ENCODE measurements around the gene CACNA1B.
"Not testable (repeated sequence)": the region's sequence is repeated elsewhere in the genome, so short reads cannot be mapped to it uniquely, and the experiment has no call there.

Gene CACNA1B

GRCh38 chr9:137890768-137891587, 13.4 kb downstream of the CACNA1B start:
- DNase-seq, result not testable (repeated sequence)

- no peak for DNase-seq
These were observed 14.2 kb downstream of the CACNA1B start for GRCh38 chr9:137891588-137892423.

DNA sequence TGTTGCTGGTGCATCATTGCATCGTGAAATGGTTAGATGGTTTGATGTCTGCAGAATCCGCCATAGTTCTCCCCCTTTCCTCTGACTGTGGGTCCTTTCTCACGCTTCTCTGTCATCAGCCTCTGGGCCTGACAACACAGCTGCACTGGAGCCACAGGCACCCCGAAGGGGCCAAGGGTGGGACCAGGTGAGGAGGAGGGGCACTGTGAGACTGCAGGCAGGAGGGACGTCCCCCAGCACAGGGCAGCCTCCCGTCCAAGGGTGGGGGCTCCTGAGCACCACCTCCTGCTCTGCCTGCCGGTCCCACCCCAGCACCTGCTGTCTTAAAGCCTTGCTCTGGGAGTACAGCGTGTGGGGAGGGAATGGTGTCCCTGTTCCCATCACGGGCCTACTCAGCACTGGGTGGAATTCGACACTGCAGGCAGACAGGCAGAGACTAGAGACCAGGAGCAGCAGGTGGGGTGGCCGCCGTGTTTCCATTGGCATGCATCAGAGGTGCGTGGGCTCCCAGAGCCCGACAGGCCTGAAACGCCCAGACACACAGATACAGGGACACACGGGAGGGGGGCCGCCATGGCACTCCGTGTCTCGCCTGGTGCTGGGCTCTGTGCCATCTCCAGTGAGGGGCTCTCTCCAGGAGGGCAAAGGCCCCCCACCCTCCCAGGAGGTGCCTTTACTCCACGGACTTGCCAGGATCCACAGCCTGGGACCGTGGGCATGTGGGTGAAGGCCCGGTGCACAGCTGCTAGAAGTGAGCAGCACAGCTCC, 15.0 kb downstream of the CACNA1B start:
- DNase-seq, result no peak

DNA sequence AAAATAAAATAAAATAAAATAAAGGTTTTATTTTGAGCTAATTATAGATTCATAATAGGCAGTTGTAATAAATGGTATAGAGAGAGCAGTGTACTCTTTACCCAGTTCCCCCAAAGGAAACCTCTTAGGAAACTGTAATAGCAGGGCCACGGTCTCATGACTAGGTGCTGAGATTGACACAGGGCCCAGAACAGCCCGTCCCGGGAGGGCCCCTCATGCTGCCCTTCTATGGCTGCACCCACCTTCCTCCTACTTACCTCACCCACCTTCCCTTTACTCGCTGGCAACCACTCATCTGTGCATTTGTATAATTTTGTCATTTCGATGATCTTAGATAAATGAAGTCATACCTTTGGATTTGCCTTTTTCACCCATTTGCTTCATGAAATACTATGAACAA, 16.1 kb downstream of the CACNA1B start:
- no peak for DNase-seq

DNA sequence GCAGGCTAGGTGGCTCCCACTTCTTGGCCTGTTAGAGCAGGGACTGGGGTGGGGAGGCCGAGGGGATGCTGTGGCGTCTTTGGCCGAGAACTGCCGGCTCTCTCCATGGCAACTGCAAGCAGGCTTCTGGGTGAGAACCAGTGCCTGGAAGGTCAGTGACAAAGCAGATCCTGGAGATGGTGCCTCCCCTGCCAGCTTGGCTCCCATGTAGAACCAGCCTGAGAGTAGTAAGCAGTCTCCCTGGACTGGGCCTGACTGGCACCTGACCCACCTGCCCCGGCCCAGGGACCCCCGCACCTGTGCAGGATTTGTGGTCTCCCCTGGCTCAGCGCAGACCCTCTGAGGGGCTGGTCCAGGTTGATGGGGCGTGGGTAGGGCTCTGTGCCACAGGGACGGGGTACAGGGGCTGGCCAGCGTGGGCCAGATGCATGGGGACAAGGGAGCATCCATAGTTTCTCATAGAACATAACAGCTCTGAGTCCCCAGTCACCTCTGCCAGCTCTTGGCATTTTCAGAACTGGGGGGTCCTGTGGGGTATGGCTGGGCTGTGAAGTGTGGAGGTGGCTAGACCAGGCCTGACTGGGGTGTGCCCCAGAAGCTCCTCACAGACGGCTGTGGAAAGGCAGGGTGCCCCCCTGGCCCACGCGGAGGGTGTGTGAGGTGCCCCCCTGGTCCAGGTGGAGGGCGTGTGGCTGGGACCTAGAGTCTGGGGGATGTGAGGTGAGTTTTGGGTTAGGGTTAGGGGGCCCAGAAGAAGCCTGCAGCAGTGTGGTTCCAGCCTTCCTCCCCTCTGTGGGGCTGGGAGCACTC, 22.2 kb downstream of the CACNA1B start:
- no peak for DNase-seq

DNA sequence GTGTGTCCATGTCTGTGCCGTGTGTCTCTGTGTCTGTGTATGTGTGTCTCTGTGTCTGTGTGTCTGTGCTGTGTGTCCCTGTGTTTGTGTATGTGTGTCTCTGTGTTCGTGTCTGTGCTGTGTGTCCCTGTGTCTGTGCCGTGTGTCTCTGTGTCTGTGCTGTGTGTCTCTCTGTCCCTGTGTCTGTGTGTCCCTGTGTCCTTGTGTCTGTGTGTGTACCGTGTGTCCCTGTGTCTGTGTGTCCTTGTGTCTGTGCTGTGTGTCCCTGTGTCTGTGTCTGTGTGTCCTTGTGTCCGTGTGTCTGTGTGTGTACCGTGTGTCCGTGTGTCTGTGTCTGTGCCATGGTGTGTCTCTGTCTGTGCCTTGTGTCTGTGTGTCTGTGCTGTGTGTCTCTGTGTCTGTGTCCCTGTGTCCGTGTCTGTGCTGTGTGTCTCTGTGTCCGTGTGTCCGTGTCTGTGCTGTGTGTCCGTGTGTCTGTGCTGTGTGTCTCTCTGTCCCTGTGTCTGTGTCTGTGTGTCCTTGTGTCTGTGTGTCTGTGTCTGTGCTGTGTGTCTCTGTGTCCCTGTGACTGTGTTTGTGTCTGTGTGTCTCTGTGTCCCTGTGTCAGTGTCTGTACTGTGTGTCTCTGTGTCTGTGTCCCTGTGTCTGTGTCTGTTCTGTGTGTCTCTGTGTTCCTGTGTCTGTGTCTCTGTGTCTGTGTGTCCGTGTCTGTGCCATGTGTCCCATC, 23.2 kb downstream of the CACNA1B start:
- no peak for DNase-seq

GRCh38 chr9:137902646-137903045, 25.1 kb downstream of the CACNA1B start:
- no peak for DNase-seq

DNA sequence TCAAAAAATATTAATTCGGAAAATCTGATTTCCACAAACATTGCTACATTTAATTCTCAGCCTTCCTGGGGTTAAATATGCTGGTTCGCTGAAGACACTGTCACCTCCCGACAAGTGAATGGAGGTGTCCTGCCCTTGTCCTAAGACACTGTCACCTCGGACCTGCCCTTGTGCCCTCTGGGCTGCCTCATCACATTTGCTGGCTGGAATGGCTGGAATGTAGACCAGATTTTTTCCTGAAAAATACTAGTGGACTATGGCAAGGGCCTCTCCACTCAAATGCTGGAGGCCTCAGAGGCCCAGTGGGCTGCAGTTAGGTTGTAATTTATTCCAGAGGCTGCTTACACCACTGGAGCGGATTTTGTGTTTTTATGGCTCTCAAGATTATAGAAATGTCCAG, 28.2 kb downstream of the CACNA1B start:
- DNase-seq, result no peak

DNA sequence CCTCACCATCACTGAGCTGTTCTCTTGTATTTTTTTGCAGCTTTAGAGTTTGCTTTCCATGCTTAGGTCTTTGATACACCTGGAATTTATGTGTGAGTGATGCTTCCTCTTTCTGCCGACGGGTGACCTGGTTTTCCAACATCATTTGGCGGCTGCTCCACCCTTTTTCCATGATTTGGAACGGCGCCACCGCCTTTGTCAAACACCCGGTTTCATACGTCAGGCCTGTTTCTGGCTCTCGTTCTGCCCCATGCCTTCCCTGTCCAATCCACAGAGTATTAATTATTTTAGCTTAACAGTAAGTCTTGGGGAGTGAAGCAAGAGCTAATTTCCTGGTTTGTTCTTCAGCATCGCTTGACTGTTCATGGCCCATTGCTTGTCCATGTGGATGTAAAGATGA, 30.2 kb downstream of the CACNA1B start:
- DNase-seq, result no peak

GRCh38 chr9:137912671-137913070, 35.1 kb downstream of the CACNA1B start:
- DNase-seq, result no peak

DNA sequence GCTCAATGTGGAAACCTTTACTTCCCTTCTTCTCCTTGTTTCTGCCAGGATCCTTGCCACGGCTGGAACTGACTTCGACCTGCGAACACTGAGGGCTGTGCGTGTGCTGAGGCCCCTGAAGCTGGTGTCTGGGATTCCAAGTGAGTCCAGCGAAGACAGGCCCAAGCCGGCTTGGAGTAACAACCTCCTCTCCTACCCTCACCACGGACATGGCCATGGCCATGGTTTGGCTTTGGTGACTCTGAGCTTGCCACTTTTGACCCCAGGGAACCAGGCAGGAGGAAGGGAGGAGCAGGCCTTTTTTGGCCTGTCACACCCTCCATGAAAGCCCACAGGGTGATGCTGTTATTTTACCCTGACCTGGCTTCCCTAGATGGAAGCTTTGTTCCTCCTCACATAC, 35.5 kb downstream of the CACNA1B start:
- DNase-seq, result no peak

DNA sequence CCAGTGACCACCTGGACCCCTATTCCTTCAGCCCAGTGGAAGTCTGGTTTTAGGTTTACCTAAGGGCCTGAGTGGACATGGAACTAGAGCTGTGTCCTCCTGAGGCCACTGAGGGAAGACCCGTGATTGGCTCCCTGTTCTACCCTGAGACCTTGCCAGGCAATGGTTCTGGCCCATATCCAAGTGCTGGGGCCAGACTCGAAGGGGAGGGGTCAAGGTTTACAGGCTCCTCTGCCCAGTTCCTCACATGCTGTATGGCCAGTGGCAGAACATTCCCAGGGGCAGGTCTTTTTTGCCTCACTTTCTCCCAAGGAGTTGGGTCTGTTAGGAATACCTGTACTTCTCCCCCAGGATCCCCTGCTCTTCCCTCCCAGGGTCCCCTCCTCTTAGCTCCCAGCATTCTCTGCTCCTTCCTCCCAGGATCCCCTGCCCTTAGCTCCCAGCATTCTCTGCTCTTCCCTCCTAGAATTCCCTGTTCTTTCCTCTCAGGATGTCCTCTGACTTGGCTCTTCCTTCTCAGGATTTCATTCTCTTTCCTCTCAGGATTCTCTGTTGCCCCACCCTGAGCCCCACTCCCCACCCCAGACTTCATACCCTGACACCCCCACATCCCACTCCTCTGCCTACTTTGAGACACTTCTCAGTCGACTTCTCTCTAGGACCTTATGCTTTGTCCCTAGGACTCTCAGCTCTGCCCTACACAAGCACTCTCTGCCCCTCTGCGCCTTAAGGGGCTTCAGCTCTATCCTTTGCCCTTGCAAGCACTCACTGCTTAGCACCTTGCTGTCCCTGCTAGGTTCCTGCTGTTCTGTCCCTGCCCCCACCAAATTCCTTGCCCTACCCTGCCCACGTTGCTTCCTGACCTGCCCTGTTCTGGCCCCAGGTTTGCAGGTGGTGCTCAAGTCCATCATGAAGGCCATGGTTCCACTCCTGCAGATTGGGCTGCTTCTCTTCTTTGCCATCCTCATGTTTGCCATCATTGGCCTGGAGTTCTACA, 36.5 kb downstream of the CACNA1B start:
- DNase-seq, result no peak

- DNase-seq, result no peak
These were observed 39.0 kb downstream of the CACNA1B start for GRCh38 chr9:137916540-137916939.

DNA sequence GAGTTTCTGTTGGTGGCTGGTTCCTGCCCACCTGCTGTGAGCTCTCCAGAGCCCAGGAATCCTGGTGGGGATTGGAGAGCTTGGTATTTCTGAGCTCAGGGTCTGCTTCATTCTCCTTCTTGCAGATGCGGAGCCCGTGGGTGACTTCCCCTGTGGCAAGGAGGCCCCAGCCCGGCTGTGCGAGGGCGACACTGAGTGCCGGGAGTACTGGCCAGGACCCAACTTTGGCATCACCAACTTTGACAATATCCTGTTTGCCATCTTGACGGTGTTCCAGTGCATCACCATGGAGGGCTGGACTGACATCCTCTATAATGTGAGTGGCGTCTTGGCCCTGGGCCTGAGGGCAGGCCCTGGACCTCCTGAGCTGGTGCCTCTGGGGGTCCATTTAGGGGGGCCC, 39.5 kb downstream of the CACNA1B start:
- DNase-seq, result no peak

DNA sequence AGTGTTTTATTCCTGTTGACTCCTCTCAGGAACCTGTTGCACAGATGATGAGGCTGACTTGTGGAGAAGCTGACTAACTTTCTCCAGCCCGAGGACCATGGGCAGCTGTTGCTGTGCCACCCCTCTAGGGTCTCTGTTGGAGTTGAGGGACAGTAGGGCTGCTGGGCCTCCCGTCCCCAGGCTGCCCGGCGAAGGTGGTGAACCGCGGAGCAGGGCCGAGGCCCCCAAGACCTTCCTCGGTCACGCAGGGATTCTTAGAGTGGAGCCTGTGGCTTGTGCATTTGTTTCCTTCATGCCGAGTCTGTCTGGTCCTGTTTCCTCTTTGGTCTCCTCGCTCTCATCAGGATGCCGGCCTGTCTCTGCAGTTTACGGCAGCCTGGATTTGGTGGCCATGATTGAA, 40.2 kb downstream of the CACNA1B start:
- DNase-seq, result no peak

GRCh38 chr9:137918331-137919094, 40.9 kb downstream of the CACNA1B start:
- no peak for DNase-seq

DNA sequence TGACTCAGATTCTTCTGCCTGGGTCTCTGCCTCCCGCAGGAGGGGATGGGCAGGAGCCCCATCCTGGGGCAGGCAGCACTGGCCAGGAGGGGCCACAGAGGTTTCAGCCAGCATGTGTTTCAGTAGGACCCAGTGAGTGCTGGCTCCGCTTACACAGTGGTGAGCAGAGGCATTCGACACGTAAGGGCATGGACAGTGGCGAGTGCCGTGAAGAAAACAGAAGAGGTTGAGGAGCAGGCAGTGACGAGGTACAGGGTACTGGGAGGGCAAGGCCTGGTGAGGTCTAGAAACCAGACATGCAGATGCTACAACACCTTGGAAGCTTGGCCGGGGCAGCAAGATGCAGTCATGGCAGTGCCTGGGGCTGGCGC, 41.5 kb downstream of the CACNA1B start:
- no peak for DNase-seq

- DNase-seq, result no peak
These were observed 42.1 kb downstream of the CACNA1B start for GRCh38 chr9:137919649-137920141.

- DNase-seq, result no peak
These were observed 43.2 kb downstream of the CACNA1B start for GRCh38 chr9:137920753-137921152.

DNA sequence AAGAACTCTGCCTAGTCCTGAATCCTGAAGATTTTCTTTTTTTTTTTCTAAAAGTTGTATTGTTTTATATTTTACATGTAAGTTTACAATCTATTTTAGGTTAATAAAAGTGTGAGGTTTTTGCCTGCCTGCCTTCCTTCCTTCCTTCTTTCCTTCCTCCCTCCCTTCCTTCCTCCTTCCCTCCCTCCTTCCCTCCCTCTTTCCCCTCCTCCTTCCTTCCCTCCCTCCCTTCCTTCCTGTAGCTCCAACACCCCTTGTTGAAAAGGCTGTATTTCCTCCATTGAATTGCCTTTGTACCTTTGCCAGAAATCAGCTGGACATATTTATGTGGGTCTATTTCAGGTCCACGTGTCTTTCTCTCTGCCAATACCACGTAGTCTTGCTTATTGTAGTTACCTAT, 46.6 kb downstream of the CACNA1B start:
- no peak for DNase-seq

Data from suppressor macrophage treated with lipopolysaccharide for 1 hour (primary cell).